Kidney (tissue), 14 donors: ENCODE measurements around the gene SLC5A3. TPM values are rescaled to one million over a fixed set of nuclear protein-coding genes. Genes with fewer than 3 reads are reported as not detected.

Experiments used
- DNase-seq, 5 donors: peaks; one replicate each; pipeline ENCODE4 v3.0.0-alpha.2; 2013 to 2020
- FAIRE-seq: peaks from 2 replicates; lab custom pipeline; 2012; peaks lifted over from hg19 to GRCh38; lab: Jason Lieb, UNC
- H3K27ac ChIP-seq, 2 donors: one replicate each; pipeline ENCODE4 v1.7.0; 2013; ENCODE audit warnings: low read depth in 2 of 2, low read length in 2 of 2, inconsistent platforms in 1 of 2
- H3K27me3 ChIP-seq: one replicate; pipeline ENCODE4 v1.7.1; 2013; ENCODE audit warnings: low read length, inconsistent platforms; ENCODE audit not compliant: control insufficient read depth, insufficient read depth
- H3K36me3 ChIP-seq, 3 donors: one replicate each; pipeline versions ENCODE4 v1.7.0 to v1.7.1; 2013; ENCODE audit warnings: low read length in 3 of 3, control low read depth in 1 of 3, inconsistent platforms in 1 of 3; ENCODE audit not compliant: insufficient read depth in 3 of 3, control insufficient read depth in 2 of 3
- H3K4me1 ChIP-seq, 3 donors: one replicate each; pipeline versions ENCODE4 v1.7.0 to v1.7.1; 2013; ENCODE audit warnings: low read length in 3 of 3, inconsistent platforms in 1 of 3, low read depth in 1 of 3; ENCODE audit not compliant: control insufficient read depth in 2 of 3, insufficient read depth in 2 of 3
- H3K4me3 ChIP-seq, 3 donors: one replicate each; pipeline versions ENCODE4 v1.7.0 to v1.8.1; 2013; ENCODE audit warnings: low read length in 3 of 3, control low read depth in 1 of 3, inconsistent platforms in 1 of 3
- H3K9ac ChIP-seq, 3 donors: one replicate each; pipeline versions ENCODE4 v1.7.0 to v1.7.1; 2013; ENCODE audit warnings: low read length in 3 of 3, control low read depth in 1 of 3, inconsistent platforms in 1 of 3
- H3K9me3 ChIP-seq, 3 donors: one replicate each; pipeline versions ENCODE4 v1.7.0 to v1.7.1; 2013; ENCODE audit warnings: low read length in 3 of 3, control low read depth in 1 of 3, inconsistent platforms in 1 of 3; ENCODE audit not compliant: control insufficient read depth in 2 of 3, insufficient read depth in 1 of 3
- CTCF ChIP-seq: IDR thresholded peaks from 3 replicates; pipeline ENCODE4 v1.5.1; 2012; ENCODE audit warnings: mild to moderate bottlenecking, moderate library complexity, borderline replicate concordance; ENCODE audit not compliant: insufficient read depth; ENCODE audit errors: extremely low read depth
- intact Hi-C: fragments of 100-400 bp; cut with DNase I; formaldehyde crosslinking; loops from one replicate; pipeline ENCODE4 v1.11.1; 2022
- polyA plus RNA-seq: library from polyadenylated mRNA; stranded (reverse); fragments of 350-450 nt; fragmentation: Illumina TruSeq; extraction: RNeasy Lipid Tissue Mini Kit (QIAGEN cat#74804); gene quantifications from one replicate; pipeline ENCODE4 v1.2.3, GENCODE V29; 2014; ENCODE audit warnings: low read depth, low replicate concordance; ENCODE audit not compliant: insufficient read depth
- total RNA-seq: library from RNA; stranded (reverse); fragmentation: NEBNext Ultra II Directional; extraction: Animal tissue kit (Norgen Biotek cat#: 25700); gene quantifications from one replicate; pipeline ENCODE4 v1.2.1, GENCODE V29; 2021
- donor health status: control.
- donor health status: control.
- donor health status: control.
- donor health status: control.
- donor health status: control.
- donor health status: DM: yes; HTN: yes; CAD: no.
- donor health status: Normal renal cell carcinoma (clear cell type).

Gene SLC5A3
- total and polyA plus RNA-seq, 2 donors from 2014 or later: 12.4 to 26.0 TPM

GRCh38 chr21:34027721-34028461, 45.5 kb upstream of the SLC5A3 start:
- Histone ChIP-seq H3K4me1 (no peaks in the 10 kb centered on the region), H3K36me3 (no peaks in the 10 kb centered on the region), H3K4me3 (no peak overlapping the region), H3K9ac (no peak overlapping the region), H3K27me3 (no peaks in the 10 kb centered on the region), H3K27ac (no peak overlapping the region), H3K9me3 (no peaks in the 10 kb centered on the region)
- intact Hi-C loops: no loop called here
- TF ChIP-seq CTCF: no peak
- DNase-seq: no peak
- no peak for FAIRE-seq

GRCh38 chr21:34029743-34030528, 43.4 kb upstream of the SLC5A3 start:
- Histone ChIP-seq H3K27me3 (no peaks in the 10 kb centered on the region), H3K4me1 (peaks cover 0 to 7% (median 0%) of the 10 kb centered on the region in 3 donors), H3K9me3 (no peaks in the 10 kb centered on the region), H3K27ac (no peak overlapping the region), H3K4me3 (peak overlapping the region; percentile 22 to 40 (median 26)), H3K36me3 (no peaks in the 10 kb centered on the region), H3K9ac (no peak overlapping the region)
- DNase-seq (peak in 4 of 5 donors; percentile 59 to 88 (median 77)), FAIRE-seq (no peak)
- intact Hi-C loops: no loop called here
- TF ChIP-seq CTCF: no peak

GRCh38 chr21:34031835-34032370, 41.5 kb upstream of the SLC5A3 start:
- peaks cover 0 to 7% (median 0%) of the 10 kb centered on the region in 3 donors for H3K4me1 ChIP-seq
- H3K36me3 ChIP-seq: no peaks in the 10 kb centered on the region
- intact Hi-C loops: no loop called here
- no peak overlapping the region for H3K4me3 ChIP-seq
- FAIRE-seq (no peak), DNase-seq (no peak)
- no peak overlapping the region for H3K9ac ChIP-seq
- H3K27ac ChIP-seq: no peak overlapping the region
- no peaks in the 10 kb centered on the region for H3K9me3 ChIP-seq
- TF ChIP-seq CTCF: no peak
- no peaks in the 10 kb centered on the region for H3K27me3 ChIP-seq
